Stimulated activated CD8-positive, alpha-beta memory T cell treated with anti-CD3 and anti-CD28 coated beads, Interleukin-15, amount 100 ng/mL, for 24 hours (primary cell): ENCODE data around the gene MTA1.

Source experiments
- DNase-seq: peaks from one replicate; pipeline ENCODE4 v3.0.0-alpha.2; 2020; ENCODE audit warnings: low read depth

The MTA1 gene

DNA sequence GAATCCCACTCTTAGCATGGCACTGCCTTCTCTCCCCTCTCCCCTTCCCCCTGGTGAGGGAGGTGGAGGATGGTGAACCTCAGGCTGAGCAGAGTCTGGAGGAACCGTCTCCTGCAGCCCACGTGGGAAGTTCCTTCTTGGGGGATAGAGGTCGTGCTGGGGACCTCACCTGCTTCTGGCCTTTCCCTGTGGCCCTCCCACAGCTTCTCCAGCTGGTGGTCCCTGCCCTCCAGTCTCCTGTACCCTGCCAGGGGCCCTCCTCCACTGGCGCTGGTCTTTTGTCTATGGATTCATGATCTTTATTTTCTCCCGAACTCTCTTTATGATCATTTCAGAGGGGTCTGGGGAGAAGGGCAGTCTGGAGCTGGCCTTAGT is 9.0 kb upstream of the MTA1 start:
- DNase-seq = no peak

DNA sequence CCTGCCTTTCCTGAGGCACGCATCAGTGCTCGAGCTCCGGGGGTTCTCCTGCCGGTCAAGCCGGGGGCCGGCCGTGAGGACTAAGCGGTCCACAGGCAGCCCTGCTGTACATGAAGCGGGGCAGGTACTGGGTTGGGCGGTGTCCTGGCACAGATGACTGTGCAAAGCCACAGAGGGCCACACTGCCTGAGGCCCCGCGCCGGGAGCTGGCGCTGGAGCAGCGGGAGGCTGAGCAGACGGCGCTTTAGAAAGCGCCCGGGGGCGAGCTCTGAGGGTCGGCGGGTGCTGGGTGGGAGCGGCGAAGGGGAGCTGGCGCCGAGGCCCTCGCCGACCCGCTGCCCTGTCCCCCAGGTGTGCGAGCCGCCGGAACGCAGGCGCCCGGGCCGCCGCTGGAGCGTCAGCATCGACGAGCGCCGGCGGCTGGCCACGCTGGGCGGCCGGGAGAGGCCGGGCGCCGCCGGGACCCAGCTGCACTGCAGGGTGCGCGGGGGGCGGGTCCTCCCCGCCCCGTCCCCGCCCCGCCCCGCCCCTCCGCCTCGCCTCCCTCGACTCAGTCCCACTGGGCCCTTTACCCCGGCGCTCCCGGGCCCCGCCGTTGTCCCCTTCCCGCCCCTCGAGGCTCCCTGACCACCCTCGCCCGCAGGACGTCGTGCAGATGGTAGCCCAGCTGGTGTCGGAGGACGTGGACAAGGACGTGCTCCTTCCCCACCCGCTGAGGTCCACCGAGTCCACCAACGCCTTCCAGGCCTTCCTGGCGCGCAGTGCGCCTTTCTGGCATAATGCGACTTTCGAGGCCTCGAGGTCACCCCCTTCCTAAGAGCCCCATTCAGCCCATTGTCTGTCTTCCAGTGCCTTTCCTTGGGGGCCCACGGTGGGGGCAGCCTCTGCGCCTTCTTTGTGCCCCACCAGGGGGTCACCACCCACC is 8.3 kb upstream of the MTA1 start:
- DNase-seq = no peak

DNA sequence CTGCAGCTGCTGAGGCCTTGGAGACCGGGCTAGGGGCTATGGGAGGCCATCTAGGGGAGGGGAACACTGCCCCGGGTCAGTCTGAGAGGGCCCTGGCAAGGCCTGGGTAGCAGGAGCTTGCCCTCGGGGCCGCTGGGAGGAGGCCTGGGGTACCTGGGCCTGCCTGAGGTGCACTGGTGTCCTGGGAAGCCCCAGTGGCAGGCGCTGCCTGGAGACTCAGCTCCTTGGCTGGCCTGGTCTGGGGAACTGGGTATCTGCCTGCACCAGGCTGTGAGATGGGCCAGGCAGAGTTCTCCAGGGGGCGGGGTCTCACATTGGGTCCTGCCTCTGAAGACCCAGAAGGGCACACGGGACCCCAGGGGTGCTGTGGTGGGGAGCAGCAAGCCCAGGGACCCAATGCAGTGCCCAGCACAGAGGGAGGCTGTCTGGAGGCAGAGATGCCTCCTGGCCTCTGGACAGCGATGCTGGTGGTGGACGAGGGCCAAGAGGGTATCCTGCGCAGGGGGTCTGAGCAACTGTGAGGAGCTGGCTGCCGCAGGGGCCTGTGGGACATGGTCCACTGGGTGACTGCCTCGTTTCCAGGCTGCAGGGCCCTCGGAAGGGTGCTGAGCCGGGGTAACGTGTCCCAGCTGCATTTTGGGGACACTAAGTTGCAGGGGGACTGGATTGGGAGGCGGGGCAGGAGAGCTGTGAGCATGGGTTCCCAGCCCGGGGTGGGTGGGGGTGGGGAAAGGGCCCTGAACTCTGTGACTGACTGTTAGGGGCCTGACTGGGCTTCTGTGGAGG is 7.4 kb upstream of the MTA1 start:
- DNase-seq = no peak

DNA sequence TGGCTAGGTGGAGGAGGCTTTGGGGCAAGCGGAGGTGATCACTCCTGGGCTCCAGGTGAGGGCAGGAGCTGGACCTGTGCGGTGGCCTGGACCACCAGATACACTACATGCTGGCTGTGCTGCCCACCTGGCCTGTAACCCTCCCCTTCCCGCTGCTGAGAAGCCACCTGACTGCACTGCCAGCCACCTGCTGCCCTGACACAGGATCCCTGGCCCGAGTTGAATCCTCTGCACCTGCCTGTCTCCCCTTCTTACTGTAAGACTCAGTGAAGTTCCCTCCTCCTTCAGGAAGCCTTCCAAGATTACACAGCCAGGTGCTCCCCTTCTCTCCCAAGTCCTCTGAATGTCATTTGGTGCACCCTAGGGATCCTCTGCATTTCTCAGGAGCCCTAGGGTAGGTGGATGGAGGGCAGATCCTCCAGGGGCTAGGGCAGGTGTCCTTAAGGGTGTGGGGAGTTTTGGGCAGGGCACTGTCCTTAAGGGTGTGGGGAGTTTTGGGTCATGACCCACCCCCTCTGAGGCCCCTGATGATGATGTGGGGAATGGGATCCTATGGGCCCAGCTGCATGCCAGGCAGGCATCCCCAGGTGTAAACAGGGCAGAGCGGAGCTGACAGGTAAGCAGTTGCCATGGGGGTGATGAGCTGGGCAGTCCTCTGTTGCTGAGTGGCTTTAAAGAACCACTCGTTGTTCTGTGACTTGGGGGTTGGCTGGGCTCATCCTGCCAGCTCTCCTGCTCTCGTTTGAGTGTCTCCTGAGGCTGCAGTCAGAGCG is 6.7 kb upstream of the MTA1 start:
- DNase-seq = no peak

DNA sequence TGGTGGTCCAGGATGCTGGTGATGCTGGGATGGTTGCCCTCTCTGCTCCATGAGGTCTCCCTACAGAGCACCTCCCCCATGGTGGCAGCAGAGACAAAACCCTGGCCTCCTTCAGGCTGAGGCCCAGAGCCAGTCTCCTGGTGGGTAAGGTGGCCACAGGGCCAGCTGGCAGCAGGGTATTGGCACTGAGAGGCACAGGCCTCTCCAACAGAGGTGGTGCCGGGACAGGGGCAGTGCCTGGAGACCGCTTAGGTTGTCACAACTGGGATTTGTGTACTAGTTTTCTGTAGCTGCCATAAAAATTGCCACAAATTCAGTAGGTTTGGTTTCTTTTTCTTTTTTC is 6.1 kb upstream of the MTA1 start:
- DNase-seq = no peak

DNA sequence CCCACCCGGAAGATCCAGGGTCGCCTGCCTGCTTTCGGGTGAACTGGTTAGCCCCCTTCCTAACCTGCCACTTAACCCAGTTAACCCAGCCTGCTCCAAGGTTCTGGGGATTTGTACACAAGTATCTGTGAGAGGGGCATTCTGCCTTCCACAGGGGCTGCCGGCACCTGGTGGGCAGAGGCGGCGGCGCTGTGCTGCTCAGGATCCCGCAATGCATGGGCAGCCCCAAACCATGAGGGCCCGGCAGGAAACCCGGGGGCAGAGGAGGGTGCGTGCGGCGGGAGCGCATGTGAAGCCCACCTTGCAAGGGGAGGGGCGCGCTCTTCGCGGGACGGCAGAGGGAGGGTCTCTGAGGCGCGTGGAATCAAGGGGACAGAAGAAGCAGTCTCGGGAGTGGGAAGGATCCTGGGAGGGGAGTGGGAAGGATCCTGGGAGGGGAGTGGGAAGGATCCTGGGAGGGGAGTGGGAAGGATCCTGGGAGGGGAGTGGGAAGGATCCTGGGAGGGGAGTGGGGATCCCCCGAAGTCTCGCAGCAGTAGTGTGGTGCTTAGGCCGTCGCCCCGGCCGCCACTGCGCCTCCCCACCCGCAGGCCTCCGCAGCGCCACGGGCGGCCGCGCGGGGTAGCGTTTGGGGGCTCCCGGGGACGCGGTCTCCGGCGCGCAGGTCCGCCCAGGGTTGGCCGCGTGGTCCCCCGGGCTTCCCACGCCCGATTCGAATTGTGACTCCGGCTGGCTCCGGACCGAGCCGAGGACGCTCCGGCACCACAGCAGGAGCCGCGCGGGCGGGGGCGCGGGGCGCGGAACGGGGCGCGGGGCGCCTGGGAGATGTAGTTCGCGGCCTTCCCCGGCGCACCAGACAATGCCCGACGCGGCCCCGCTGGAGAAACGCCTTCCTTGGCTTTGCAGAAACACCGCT is 4.9 kb upstream of the MTA1 start:
- peak; percentile 58 for DNase-seq

DNA sequence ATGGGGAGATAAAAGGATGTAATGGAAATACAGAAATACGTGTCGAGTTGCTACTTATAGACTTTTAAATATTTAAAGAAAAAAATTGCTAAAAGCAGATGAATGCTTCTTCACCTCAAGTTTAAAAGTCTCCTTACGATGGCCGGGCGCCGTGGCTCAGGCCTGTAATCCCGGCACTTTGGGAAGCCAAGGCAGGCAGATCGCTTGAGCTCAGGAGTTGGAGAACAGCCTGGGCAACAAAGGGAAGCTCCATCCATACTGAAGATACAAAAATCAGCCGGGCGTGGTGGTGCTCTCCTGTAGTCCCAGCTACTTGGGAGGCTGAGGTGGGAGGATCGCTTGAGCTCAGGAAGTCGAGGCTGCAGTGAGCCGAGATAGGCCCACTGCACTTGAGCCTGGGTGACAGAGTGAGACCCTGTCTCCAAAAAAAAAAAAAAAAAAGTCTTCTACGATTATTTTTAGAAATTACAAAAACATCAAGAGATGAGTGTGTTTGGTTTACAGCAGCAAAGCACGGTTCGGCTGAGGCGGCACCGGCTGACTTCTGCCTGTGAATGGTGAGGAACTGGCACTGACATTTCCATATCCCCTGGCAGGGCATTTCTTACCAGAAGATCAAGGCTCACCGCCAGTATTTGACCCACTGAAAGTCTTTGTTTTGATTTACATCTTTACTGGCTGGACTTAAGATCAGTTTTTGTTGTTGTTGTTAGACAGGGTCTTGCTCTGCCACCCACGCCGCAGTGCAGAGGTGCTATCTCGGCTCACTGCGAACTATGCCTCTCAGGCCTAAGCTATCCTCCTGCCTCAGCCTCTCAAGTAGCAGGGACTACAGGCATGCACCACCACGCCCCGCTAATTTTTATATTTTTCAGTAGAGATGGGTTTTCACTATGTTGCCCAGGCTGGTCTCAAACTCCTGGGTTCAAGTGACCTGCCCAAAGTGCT is 3.9 kb upstream of the MTA1 start:
- no peak for DNase-seq

DNA sequence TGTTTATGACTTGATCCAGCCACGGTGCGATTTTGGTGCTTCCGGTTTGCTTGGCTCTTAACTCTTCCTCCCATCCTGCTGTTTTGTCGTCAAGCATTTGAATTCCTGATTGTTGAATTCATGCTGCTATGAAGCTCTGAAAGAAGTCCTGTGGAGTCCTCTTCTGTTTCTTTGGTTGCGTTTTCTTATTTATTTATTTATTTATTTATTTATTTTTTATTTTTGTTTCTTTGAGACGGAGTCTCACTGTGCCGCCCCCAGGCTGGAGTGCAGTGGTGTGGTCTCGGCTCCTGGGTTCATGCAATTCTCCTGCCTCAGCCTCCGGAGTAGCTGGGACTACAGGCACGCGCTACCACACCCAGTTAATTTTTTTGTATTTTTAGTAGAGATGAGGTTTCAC is 3.0 kb upstream of the MTA1 start:
- no peak for DNase-seq

DNA sequence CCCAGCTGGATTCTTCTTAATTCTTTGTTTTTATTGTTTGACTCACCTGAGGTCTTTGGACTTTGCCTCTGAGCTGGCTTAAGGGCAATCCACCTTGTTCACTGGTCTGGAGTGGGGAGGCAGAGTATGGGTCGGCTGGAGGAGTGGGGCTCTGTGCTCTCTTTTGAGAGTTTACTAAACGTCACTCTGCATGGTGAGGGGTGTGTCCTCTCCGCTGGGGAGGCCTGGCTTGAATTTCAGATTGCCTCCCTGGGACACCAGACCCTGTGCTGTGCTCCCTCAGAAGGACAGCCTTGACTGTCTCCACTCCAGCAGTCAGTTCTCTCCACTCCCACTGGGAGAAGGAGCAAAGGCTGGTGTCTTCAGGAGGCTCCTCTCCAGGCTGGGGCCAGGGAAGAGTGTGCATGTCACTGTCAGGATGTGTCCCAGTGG is 1.9 kb upstream of the MTA1 start:
- DNase-seq = no peak

DNA sequence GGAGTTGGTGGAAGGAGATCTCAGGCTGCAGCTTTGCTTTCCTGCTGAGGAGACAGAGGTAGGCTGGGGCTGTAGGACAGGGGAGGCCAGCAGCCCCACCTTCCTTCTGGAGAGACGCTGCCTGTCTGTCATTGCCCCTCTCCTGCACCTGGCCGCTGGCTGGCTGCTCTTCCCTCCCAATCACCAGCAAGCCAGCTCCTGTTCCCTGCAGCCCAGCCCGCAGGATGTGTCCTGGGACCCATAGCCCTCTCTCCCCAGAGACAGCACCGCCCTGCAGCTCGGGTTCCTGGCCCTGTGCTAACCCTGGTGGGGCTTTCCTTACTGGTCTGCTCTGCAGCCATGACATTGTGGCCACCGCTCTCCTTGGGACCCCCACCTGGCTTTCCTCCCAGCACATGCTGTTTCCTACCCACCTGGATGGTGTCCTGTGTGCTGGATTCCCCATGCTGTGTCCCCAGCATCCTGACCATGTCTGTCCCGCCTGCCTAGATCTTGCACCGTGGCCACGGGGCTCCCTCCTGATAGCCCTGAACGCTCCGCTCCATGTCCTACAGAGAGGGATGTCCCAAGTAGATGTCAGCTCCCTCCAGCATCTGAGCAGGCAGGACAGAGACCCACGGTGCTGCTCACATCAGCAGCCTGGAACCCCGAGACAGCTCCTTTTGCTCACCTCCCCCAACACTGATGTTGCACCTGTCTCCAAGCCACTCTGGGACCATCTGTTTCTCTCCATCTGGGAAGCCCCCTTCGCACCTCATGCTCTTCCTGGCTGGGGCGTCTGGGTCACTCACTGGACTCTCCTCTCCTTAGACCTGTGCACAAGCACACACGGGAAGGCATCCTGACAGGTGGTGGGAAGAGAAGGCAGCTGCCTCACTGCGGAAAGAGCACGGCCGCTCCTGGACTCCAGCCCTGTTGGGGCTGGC is 1.1 kb upstream of the MTA1 start:
- no peak for DNase-seq

DNA sequence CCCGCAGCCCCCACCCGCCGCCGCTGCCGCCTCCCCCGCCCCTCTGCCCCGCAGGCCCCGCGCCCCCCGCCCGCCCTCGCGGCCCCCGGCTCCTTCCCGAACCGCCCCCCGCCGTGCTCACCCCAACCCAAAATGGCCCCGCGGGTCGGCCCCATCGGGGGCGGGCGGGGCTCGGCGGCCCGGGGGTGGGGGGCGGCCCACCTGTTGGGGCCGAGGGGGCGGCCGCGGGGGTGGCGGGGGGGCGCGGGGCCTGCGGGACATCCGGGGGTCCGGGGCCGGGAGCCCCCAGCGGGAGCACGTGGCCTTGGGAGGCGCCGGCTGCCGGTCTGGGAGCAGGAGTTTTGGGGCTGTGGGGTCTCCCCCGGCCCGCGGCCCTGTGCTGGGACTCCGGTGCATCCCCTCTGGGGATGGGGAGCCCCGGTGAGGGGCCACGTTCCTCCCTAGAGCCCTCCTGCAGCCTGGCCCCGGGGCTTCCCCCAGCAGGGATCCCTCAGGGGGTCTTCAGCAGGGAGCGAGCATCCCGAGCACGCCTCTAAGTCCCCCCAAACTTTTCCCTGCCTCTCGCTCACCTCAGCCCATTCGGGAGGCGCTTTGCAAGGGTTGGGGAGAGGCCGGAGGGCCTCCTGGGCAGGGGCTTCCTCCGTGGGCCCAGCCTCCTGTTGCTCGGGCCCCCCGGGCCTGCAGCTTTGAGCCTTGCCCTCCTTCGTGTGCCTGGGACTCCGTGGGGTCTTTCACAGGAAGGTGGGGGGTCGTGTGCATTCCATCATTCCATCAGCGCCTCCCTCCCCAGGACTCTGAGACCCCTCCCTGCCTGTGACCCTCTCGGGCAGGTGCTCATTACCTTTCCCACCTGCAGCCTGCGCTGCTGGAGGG is 710 bp downstream of the MTA1 start:
- no peak for DNase-seq

DNA sequence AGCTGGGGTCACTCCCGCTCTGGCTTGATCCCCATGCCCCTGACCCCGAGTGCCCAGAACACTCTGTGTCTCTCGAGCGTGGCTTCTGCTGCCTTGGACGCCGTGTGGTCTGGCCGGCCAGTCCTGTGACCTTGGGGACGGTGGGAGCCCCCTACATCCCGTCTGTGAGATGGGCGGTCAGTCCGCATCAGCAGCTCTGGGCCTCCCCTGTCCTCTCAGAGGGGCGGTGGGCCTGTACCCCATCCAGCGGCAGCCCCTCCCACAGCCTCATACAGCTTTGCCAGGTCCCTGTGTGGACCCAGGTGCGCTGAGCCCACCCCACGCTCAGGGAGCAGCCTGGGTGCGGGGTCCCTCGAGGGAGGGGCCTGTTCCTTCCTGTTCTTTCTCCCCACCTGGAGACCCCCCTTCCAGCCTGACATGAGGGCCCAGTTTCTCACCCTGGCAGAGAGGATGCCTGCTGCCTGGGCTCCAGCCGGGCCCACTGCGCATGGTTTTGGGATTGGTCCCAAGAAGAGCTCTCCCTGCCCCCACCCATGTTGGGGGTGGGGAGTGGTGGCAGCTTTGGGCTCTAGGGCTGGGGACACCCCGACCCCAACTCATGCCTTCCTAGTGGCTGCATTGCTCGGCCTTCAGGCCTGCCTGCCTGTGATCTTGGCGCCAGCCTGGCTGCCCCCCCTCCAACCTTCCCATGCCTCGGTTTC is 1.5 kb downstream of the MTA1 start:
- no peak for DNase-seq

DNA sequence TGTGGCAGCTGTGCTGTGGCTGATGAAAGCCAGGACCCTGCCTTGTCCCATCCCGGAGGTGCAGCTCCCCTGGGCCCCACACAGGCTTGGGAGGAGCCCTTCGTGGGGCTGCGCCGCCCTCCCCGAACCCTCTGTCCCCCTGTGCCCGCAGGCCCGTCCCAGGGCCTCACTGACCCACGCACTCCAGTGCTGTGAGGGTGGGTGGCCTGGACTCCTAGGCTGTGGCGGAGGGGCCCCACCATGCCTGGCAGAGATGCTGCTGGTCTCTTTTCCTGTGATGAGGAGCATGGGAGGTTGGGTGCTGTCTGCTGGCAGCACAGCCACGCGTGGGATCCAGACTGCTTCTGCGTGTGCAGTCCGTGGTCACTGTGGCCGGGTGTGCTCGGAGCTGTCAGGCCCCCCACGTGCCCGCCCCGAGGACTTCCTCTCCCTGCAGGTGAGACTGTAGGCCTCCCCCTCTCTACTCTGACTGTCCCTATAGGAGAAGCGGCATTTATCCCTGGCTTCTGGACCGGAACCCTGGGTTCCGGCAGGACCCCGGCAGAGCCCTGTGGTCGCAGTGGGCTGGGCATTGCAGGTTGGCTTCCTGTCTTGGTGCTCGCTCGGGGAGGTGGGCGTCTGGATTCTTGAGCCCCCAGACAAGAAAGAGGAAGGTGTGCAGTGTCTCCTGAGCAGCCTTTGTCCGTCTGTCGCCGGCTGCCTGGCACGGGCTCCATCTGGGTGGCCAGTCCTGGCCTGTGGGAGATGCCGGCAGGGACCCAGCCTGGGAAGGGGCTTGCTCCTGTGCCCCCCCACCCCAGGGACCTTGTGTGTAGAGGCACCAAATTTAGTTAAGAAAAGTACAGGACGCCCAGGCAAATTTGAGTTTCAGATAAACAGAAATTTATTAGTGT is 2.3 kb downstream of the MTA1 start:
- no peak for DNase-seq

DNA sequence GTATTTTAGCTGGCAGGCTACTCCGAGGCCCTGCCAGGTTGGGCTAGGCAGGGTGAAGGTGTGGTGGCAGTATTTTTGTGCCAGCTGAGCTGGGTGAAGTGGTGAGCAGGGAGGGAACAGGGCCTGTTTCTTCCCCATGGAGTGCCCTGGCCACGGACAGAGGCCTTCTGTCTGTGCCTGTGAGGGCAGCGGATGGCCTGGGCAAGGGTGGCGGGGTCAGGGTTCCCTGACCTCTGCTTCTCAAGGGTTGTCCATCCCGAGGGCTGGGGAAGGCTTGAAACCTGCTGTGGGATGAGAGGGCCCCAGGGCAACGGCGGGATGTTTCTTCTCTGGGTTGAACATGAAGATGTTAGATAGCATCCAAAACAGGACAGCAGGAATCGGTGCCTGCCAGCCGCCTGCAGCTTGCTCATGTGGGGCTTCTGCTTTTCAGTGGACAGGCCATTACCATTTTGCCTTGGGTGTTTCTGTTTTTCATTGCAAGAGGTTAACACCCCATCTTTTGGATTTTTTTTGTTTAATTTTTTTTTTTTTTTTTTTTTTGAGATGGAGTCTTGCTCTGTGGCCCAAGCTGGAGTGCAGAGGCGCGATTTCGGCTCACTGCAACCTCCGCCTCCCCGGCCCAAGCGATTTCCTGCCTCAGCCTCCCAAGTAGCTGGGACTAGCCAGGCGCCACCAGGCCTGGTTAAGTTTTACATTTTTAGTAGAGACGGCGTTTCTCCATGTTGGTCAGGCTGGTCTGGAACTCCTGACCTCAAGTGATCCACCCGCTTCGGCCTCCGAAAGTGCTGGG is 3.3 kb downstream of the MTA1 start:
- DNase-seq = no peak

DNA sequence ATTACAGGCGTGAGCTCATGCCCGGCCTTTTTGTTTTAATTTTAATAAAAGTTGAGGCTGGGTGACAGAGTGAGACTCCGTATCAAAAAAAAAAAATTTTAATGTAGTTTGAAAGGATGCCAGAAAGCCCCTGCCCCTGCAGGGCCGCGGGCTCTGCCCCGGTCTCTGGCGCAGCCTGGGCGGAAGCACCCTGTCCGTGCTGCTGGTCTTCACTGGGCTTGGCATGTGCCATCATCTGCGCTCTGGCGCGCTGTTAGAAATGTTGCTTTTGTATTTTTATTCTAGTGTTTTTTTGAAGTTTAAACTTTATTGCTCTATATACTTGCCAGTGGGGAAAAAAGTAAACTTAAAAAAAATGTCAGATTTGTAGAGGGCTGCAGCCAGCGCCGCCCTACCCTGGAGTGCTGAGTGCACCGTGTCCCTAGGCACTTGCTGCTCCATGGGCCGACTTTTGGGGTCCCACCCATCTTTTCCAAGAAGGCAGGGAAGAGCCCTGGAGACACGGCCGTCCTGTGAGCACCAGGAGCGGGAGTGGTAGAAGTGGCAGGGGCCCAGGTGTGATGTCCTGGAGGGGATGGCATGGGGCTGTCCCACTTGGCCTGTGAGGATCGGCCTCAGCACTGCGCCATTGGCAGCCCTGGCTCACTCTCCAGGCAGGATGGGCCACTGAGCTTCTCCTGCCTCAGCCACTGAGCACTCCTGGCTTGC is 4.0 kb downstream of the MTA1 start:
- DNase-seq = no peak
